Right kidney (tissue), 1 donor: ENCODE measurements around the gene FMC1.
"Not testable (repeated sequence)": the region's sequence is repeated elsewhere in the genome, so short reads cannot be mapped to it uniquely, and the experiment has no call there.

ENCODE experiments used
- DNase-seq: peaks from one replicate; pipeline ENCODE4 v3.0.0-alpha.2; 2016

The FMC1 gene

GRCh38 chr7:139339025-139339424 is 2.1 kb upstream of the FMC1 start:
- DNase-seq: no peak

- DNase-seq: no peak
Observed at GRCh38 chr7:139339698-139340036, 1.5 kb upstream of the FMC1 start.

GRCh38 chr7:139340037-139340807 is 915 bp upstream of the FMC1 start:
- peak; percentile 95 for DNase-seq

- DNase-seq: no peak
Observed at GRCh38 chr7:139340808-139341057, 404 bp upstream of the FMC1 start.

GRCh38 chr7:139341776-139342226 is 664 bp downstream of the FMC1 start:
- peak; percentile 76 for DNase-seq

- DNase-seq: no peak
Observed at GRCh38 chr7:139345042-139345441, 3.9 kb downstream of the FMC1 start.

GRCh38 chr7:139351027-139351426 is 9.9 kb downstream of the FMC1 start:
- DNase-seq: no peak

- no peak for DNase-seq
Observed at GRCh38 chr7:139354729-139355128, 13.6 kb downstream of the FMC1 start.

GRCh38 chr7:139355320-139355719 is 14.2 kb downstream of the FMC1 start:
- no peak for DNase-seq

- not testable (repeated sequence) for DNase-seq
Observed at GRCh38 chr7:139357729-139358506, 16.8 kb downstream of the FMC1 start.

- no peak for DNase-seq
Observed at GRCh38 chr7:139358541-139359365, 17.6 kb downstream of the FMC1 start.

GRCh38 chr7:139359366-139360209 is 18.5 kb downstream of the FMC1 start, which contains the start of gene LUC7L2:
Gene LUC7L2, plus strand, starts transcription at chr7:139359894. Its CDS starts 368 bp downstream, at chr7:139360262.
- peak; percentile 99 for DNase-seq

- DNase-seq: peak; percentile 86
Observed at GRCh38 chr7:139360210-139360947, 19.2 kb downstream of the FMC1 start.

GRCh38 chr7:139360948-139361307 is 19.8 kb downstream of the FMC1 start:
- no peak for DNase-seq

- no peak for DNase-seq
Observed at GRCh38 chr7:139361523-139361922, 20.4 kb downstream of the FMC1 start.

GRCh38 chr7:139362302-139362701 is 21.2 kb downstream of the FMC1 start:
- no peak for DNase-seq

- no peak for DNase-seq
Observed at GRCh38 chr7:139362981-139363380, 21.8 kb downstream of the FMC1 start.

- no peak for DNase-seq
Observed at GRCh38 chr7:139365336-139365735, 24.2 kb downstream of the FMC1 start.

- DNase-seq: no peak
Observed at GRCh38 chr7:139366400-139366799, 25.3 kb downstream of the FMC1 start.

- DNase-seq: no peak
Observed at GRCh38 chr7:139367438-139368155, 26.5 kb downstream of the FMC1 start.
